ENCODE measurements around the gene COPB1. TPM values are rescaled to one million over a fixed set of nuclear protein-coding genes. Genes with fewer than 3 reads are reported as not detected.

COPB1 gene
- total and polyA plus RNA-seq, 2 of the 13 experiments (the other 11 are each of a cell fraction or from before 2014, with no cell fraction given): 114 to 195 TPM

- TF ChIP-seq ZBTB40 (IDR thresholded peaks at IDR 0.05): no peak
- TF ChIP-seq ZBTB40 (CRISPR knock-in tag; IDR thresholded peaks at IDR 0.05): peak; percentile 90
- no peak for TF ChIP-seq ZFP36L2 (CRISPR knock-in tag; IDR thresholded peaks at IDR 0.05)
- TF ChIP-seq BRF2 (CRISPR knock-in tag; IDR thresholded peaks at IDR 0.05): no peak
- no peak for TF ChIP-seq EZH2 (conservative IDR thresholded peaks at IDR 0.05; ENCODE audit: low read depth, low read length)
- TF ChIP-seq ZNF20 (CRISPR knock-in tag; IDR thresholded peaks at IDR 0.05): no peak
- no peak for TF ChIP-seq SRSF9 (IDR thresholded peaks at IDR 0.05; ENCODE audit: borderline replicate concordance, insufficient read depth, low read depth, low read length, poor library complexity, severe bottlenecking)
- TF ChIP-seq TRAFD1 (CRISPR knock-in tag; IDR thresholded peaks at IDR 0.05; ENCODE audit: borderline replicate concordance): peak; percentile 47; the same call in 1 of the 2 replicates
- TF ChIP-seq ZNF784 (CRISPR knock-in tag; IDR thresholded peaks at IDR 0.05; ENCODE audit: borderline replicate concordance): no peak
- TF ChIP-seq CBX5 (CRISPR knock-in tag; IDR thresholded peaks at IDR 0.05; ENCODE audit: borderline replicate concordance): peak; percentile 43; the same call in 1 of the 2 replicates
- peak; percentile 49; the same call in 1 of the 2 replicates for TF ChIP-seq ZNF205 (CRISPR knock-in tag; IDR thresholded peaks at IDR 0.05)
- TF ChIP-seq NR1H2 (CRISPR knock-in tag; IDR thresholded peaks at IDR 0.05; ENCODE audit: borderline replicate concordance, low read depth): no peak
- no peak for TF ChIP-seq JUND (CRISPR knock-in tag; IDR thresholded peaks at IDR 0.05)
- no peak for TF ChIP-seq ZBTB34 (CRISPR knock-in tag; IDR thresholded peaks at IDR 0.05)
These were observed at the start of gene COPB1 (continued) for GRCh38 chr11:14499560-14500180.
